Mucosa of descending colon (tissue), 3 donors: ENCODE data around the gene TMEM80. TPM values are rescaled to one million over a fixed set of nuclear protein-coding genes. Genes with fewer than 3 reads are reported as not detected.

Source experiments
- ATAC-seq: fragments of 200-7000 bp; cut with Tn5 transposase; one replicate; pipeline ENCODE4 v1.9.1; 2020; ENCODE audit warnings: mild to moderate bottlenecking, moderate library complexity
- DNase-seq, 3 donors: peaks; one replicate each; pipeline ENCODE4 v3.0.0-alpha.2; 2020
- H3K36me3 ChIP-seq: fragments of 200-600 bp; one replicate; pipeline ENCODE4 v1.8.0; 2021; ENCODE audit warnings: low read depth, mild to moderate bottlenecking
- H3K4me1 ChIP-seq: fragments of 200-600 bp; one replicate; pipeline ENCODE4 v1.8.0; 2021; ENCODE audit warnings: low read depth, mild to moderate bottlenecking
- H3K4me3 ChIP-seq: fragments of 200-600 bp; one replicate; pipeline ENCODE4 v1.8.0; 2021; ENCODE audit warnings: mild to moderate bottlenecking
- H3K9me3 ChIP-seq: fragments of 200-600 bp; one replicate; pipeline ENCODE4 v1.8.0; 2021; ENCODE audit warnings: mild to moderate bottlenecking
- CTCF ChIP-seq: fragments of 200-600 bp; IDR thresholded peaks from one replicate; pipeline ENCODE4 v1.8.0; 2022; ENCODE audit warnings: antibody characterized with exemption, mild to moderate bottlenecking
- intact Hi-C, 2 donors: fragments of 100-400 bp; cut with DNase I in 1 of 2; cut with micrococcal nuclease in 1 of 2; formaldehyde crosslinking; loops; one replicate each; pipeline versions ENCODE4 v1.11.0 to v1.11.1; 2022; cut with DNase I, micrococcal nuclease
- total RNA-seq, 3 donors: library from RNA; stranded (reverse); fragmentation: NEBNext Ultra II Directional in 2 of 3; extraction: Animal tissue kit (Norgen Biotek cat#: 25700) in 2 of 3; gene quantifications; one replicate each; pipeline versions ENCODE4 v1.2.1 to v1.2.4, GENCODE V29; 2021 to 2023
- donor health status: DM: no; HTN: no; CAD: no; lungs with moderate emphysema.
- donor health status: DM: no; HTN: no; CAD: no.
- donor health status: DM: no; HTN: yes; CAD: no.

Gene TMEM80
- total RNA-seq, 3 donors from 2014 or later, result 31.6 to 43.1 (median 38.0) TPM

- peak overlapping the region; percentile 47 for H3K4me3 ChIP-seq
- peak; percentile 33 for ATAC-seq
- TF ChIP-seq CTCF, result no peak
- H3K4me1 ChIP-seq, result peaks cover 60% of the 10 kb centered on the region
- intact Hi-C loops, result no loop called here
- H3K36me3 ChIP-seq, result no peaks in the 10 kb centered on the region
- peak in 2 of 3 donors; percentile 70 to 72 for DNase-seq
- no peaks in the 10 kb centered on the region for H3K9me3 ChIP-seq
Observed at GRCh38 chr11:706439-706956, 10.9 kb downstream of the TMEM80 start.

- no peak for TF ChIP-seq CTCF
- DNase-seq (peak; percentile 59 to 79 (median 71)), ATAC-seq (peak; percentile 13)
- Histone ChIP-seq H3K4me1 (peaks cover 60% of the 10 kb centered on the region), H3K4me3 (peak overlapping the region; percentile 47), H3K9me3 (no peaks in the 10 kb centered on the region), H3K36me3 (no peaks in the 10 kb centered on the region)
- intact Hi-C loops, result no loop called here
Observed at GRCh38 chr11:706957-707816, 11.6 kb downstream of the TMEM80 start.

GRCh38 chr11:707817-708420 lies 12.3 kb downstream of the TMEM80 start:
- no peak for TF ChIP-seq CTCF
- no peak for ATAC-seq

GRCh38 chr11:708511-708910 lies 12.9 kb downstream of the TMEM80 start:
- peak in 1 of 3 donors; percentile 42 for DNase-seq
- intact Hi-C loops, result no loop called here
- peaks cover 57% of the 10 kb centered on the region for H3K4me1 ChIP-seq

More at GRCh38 chr11:707817-708420, 12.3 kb downstream of the TMEM80 start:
- H3K36me3 ChIP-seq, result no peaks in the 10 kb centered on the region
- peaks cover 57% of the 10 kb centered on the region for H3K4me1 ChIP-seq
- intact Hi-C loops, result no loop called here
- peak in 2 of 3 donors; percentile 17 to 40 for DNase-seq
- no peak overlapping the region for H3K4me3 ChIP-seq
- H3K9me3 ChIP-seq, result no peaks in the 10 kb centered on the region

More at GRCh38 chr11:708511-708910, 12.9 kb downstream of the TMEM80 start:
- ATAC-seq, result no peak
- no peak overlapping the region for H3K4me3 ChIP-seq
- no peaks in the 10 kb centered on the region for H3K36me3 ChIP-seq
- H3K9me3 ChIP-seq, result no peaks in the 10 kb centered on the region
- TF ChIP-seq CTCF, result no peak
